IMR-90 (cell line): ENCODE measurements around the gene NHLRC3. TPM values are rescaled to one million over a fixed set of nuclear protein-coding genes. Genes with fewer than 3 reads are reported as not detected.

Source experiments
- ATAC-seq: fragments of 200-7000 bp; cut with Tn5 transposase; 2 replicates; pipeline ENCODE4 v1.9.1; 2020; ENCODE audit warnings: low read depth, mild to moderate bottlenecking, moderate library complexity
- BruUV-seq: library from RNA; stranded (reverse); fragments of 400-500 nt; replicated peaks from 2 replicates; lab custom pipeline; 2021; lab: Mats Ljungman, UMichigan
- CTCF ChIA-PET: fragments of 300-600 bp; formaldehyde crosslinking; extraction: SDS; loops from one replicate; lab custom pipeline; 2021; ENCODE audit warnings: antibody characterized with exemption; lab: Yijun Ruan, JAX
- POLR2A ChIA-PET: fragments of 300-600 bp; sonication (Branson Sonifier 250); formaldehyde crosslinking; loops from one replicate; lab custom pipeline; 2022; ENCODE audit warnings: antibody characterized with exemption; ENCODE audit not compliant: unreplicated experiment; lab: Charles Lee
- DNase-seq: peaks from one replicate; pipeline ENCODE4 v3.0.0; 2013
- H2AFZ ChIP-seq: replicated peaks from 2 replicates; pipeline ENCODE3; 2013; ENCODE audit warnings: low read length, mild to moderate bottlenecking; ENCODE audit not compliant: poor library complexity
- H2AK5ac ChIP-seq: 2 replicates; pipeline ENCODE4 v1.6.1; 2013; ENCODE audit warnings: low read depth, low read length, inconsistent platforms
- H2AK9ac ChIP-seq: replicated peaks from 2 replicates; pipeline ENCODE3; 2013; ENCODE audit warnings: mild to moderate bottlenecking, low read depth, low read length, moderate library complexity; ENCODE audit not compliant: poor library complexity
- H2BK120ac ChIP-seq: 2 replicates; pipeline ENCODE4 v1.6.1; 2013; ENCODE audit warnings: low read depth, low read length, inconsistent platforms
- H2BK15ac ChIP-seq: 3 replicates; pipeline ENCODE4 v1.6.1; 2013; ENCODE audit warnings: low read depth, low read length, inconsistent platforms
- H2BK20ac ChIP-seq: 2 replicates; pipeline ENCODE4 v1.6.1; 2013; ENCODE audit warnings: low read depth, mild to moderate bottlenecking, inconsistent platforms, low read length, moderate library complexity
- H2BK5ac ChIP-seq: 2 replicates; pipeline ENCODE4 v1.6.1; 2013; ENCODE audit warnings: mild to moderate bottlenecking, low read depth, low read length, inconsistent platforms; ENCODE audit not compliant: poor library complexity, severe bottlenecking
- H3K14ac ChIP-seq: replicated peaks from 2 replicates; pipeline ENCODE4 v1.6.1; 2013; ENCODE audit warnings: low read depth, low read length, inconsistent platforms
- H3K18ac ChIP-seq: 2 replicates; pipeline ENCODE4 v1.6.1; 2013; ENCODE audit warnings: low read depth, low read length, control low read depth
- H3K23ac ChIP-seq: 2 replicates; pipeline ENCODE4 v1.6.1; 2013; ENCODE audit warnings: low read depth, low read length, inconsistent platforms
- H3K27ac ChIP-seq: 2 replicates; pipeline ENCODE4 v1.5.1; 2013; ENCODE audit warnings: mild to moderate bottlenecking, control low read depth, low read length; ENCODE audit not compliant: insufficient read depth
- H3K27me3 ChIP-seq: 2 replicates; pipeline ENCODE4 v1.6.1; 2013; ENCODE audit warnings: low read length; ENCODE audit not compliant: control insufficient read depth, insufficient read depth
- H3K36me3 ChIP-seq: 2 replicates; pipeline ENCODE4 v1.6.1; 2013; ENCODE audit warnings: low read length, mixed read lengths; ENCODE audit not compliant: control insufficient read depth, insufficient read depth
- H3K4ac ChIP-seq: 2 replicates; pipeline ENCODE4 v1.6.1; 2013; ENCODE audit warnings: low read depth, low read length, inconsistent platforms
- H3K4me1 ChIP-seq: 2 replicates; pipeline ENCODE4 v1.6.1; 2013; ENCODE audit warnings: low read length, mixed read lengths; ENCODE audit not compliant: control insufficient read depth, insufficient read depth
- H3K4me2 ChIP-seq: 2 replicates; pipeline ENCODE4 v1.6.1; 2013; ENCODE audit warnings: low read depth, mild to moderate bottlenecking, control low read depth, low read length, moderate library complexity
- H3K4me3 ChIP-seq: 2 replicates; pipeline ENCODE4 v1.5.1; 2013; ENCODE audit warnings: low read depth, mild to moderate bottlenecking, control low read depth, low read length, moderate library complexity; ENCODE audit not compliant: insufficient read depth
- H3K56ac ChIP-seq: 2 replicates; pipeline ENCODE4 v1.6.1; 2013; ENCODE audit warnings: low read length, inconsistent platforms; ENCODE audit not compliant: insufficient read depth; ENCODE audit errors: extremely low read depth
- H3K79me1 ChIP-seq, 2 experiments: 2 replicates each; pipeline ENCODE4 v1.6.1; 2013; ENCODE audit warnings: low read length in 2 of 2, inconsistent platforms in 1 of 2, low read depth in 1 of 2
- H3K9ac ChIP-seq: 2 replicates; pipeline ENCODE4 v1.6.1; 2013; ENCODE audit warnings: low read depth, low read length, control low read depth
- H3K9me1 ChIP-seq: 2 replicates; pipeline ENCODE4 v1.6.1; 2013; ENCODE audit warnings: low read length, inconsistent platforms; ENCODE audit not compliant: insufficient read depth
- H3K9me3 ChIP-seq: 2 replicates; pipeline ENCODE4 v1.6.1; 2013; ENCODE audit warnings: low read length; ENCODE audit not compliant: control insufficient read depth, insufficient read depth
- H4K20me1 ChIP-seq: 2 replicates; pipeline ENCODE4 v1.6.1; 2013; ENCODE audit warnings: low read length, inconsistent platforms; ENCODE audit not compliant: insufficient read depth
- H4K5ac ChIP-seq: 2 replicates; pipeline ENCODE4 v1.6.1; 2013; ENCODE audit warnings: mild to moderate bottlenecking, low read depth, low read length, control low read depth
- H4K8ac ChIP-seq, 2 experiments: 2 replicates each; pipeline ENCODE4 v1.6.1; 2013; ENCODE audit warnings: low read depth in 2 of 2, low read length in 2 of 2, control low read depth in 1 of 2, inconsistent platforms in 1 of 2
- H4K91ac ChIP-seq: 2 replicates; pipeline ENCODE4 v1.6.1; 2013; ENCODE audit warnings: low read depth, low read length, inconsistent platforms; ENCODE audit not compliant: insufficient read depth
- BHLHE40 ChIP-seq: fragments of 150-350 bp; IDR thresholded peaks from 2 replicates; pipeline ENCODE4 v1.6.1; 2016; ENCODE audit warnings: mild to moderate bottlenecking, low read depth, low read length
- CEBPB ChIP-seq: IDR thresholded peaks from 2 replicates; pipeline ENCODE4 v1.6.1; 2012; ENCODE audit warnings: low read depth, low read length, improper control_type of control experiment
- CTCF ChIP-seq: conservative IDR thresholded peaks from 2 replicates; pipeline ENCODE4 v1.5.1; 2012; ENCODE audit warnings: mild to moderate bottlenecking, low read depth, low read length, improper control_type of control experiment
- ELK1 ChIP-seq: fragments of 150-350 bp; IDR thresholded peaks from 2 replicates; pipeline ENCODE4 v1.6.1; 2016; ENCODE audit warnings: low read depth, mild to moderate bottlenecking, low read length, moderate library complexity, borderline replicate concordance
- FOS ChIP-seq: fragments of 150-350 bp; IDR thresholded peaks from 2 replicates; pipeline ENCODE4 v1.6.1; 2016; ENCODE audit warnings: low read depth, low read length
- MAFK ChIP-seq: IDR thresholded peaks from 2 replicates; pipeline ENCODE4 v1.6.1; 2012; ENCODE audit warnings: low read depth, low read length, improper control_type of control experiment
- MAZ ChIP-seq: IDR thresholded peaks from 2 replicates; pipeline ENCODE4 v1.6.1; 2012; ENCODE audit warnings: low read depth, mild to moderate bottlenecking, low read length, improper control_type of control experiment, moderate library complexity, borderline replicate concordance
- POLR2A ChIP-seq: IDR thresholded peaks from 2 replicates; pipeline ENCODE4 v1.6.1; 2012; ENCODE audit warnings: mild to moderate bottlenecking, low read depth, low read length
- RAD21 ChIP-seq: IDR thresholded peaks from 2 replicates; pipeline ENCODE4 v1.6.1; 2012; ENCODE audit warnings: low read length, improper control_type of control experiment
- RCOR1 ChIP-seq: IDR thresholded peaks from 2 replicates; pipeline ENCODE4 v1.6.1; 2012; ENCODE audit warnings: mild to moderate bottlenecking, low read length, improper control_type of control experiment; ENCODE audit not compliant: insufficient replicate concordance
- RFX5 ChIP-seq: IDR thresholded peaks from 2 replicates; pipeline ENCODE4 v1.8.0; 2012; ENCODE audit warnings: low read depth, mild to moderate bottlenecking, low read length, moderate library complexity
- SMC3 ChIP-seq: fragments of 150-350 bp; IDR thresholded peaks from 2 replicates; pipeline ENCODE4 v1.6.1; 2016; ENCODE audit warnings: low read depth, mild to moderate bottlenecking, antibody characterized with exemption, low read length, moderate library complexity
- USF2 ChIP-seq: fragments of 150-350 bp; IDR thresholded peaks from 2 replicates; pipeline ENCODE4 v1.6.1; 2017; ENCODE audit warnings: mild to moderate bottlenecking, antibody characterized with exemption, low read length, low read depth
- WGBS, 2 experiments: methylation state at CpG; one replicate each; pipeline versions ENCODE4 v1.1.5 to v1.1.7; 2013; ENCODE audit warnings: missing lambda C conversion rate in 2 of 2; ENCODE audit not compliant: insufficient read length in 1 of 2; ENCODE audit errors: extremely low coverage in 2 of 2; 5-methylcytosine and 5-hydroxymethylcytosine counted together
- dilution Hi-C: fragments of 300-500 bp; cut with HindIII; formaldehyde crosslinking; loops from one replicate; pipeline ENCODE4 v1.14.3; 2018; ENCODE audit warnings: low sequenced_read_pairs; ENCODE audit not compliant: unreplicated experiment
- in situ Hi-C: fragments of 300-500 bp; cut with MboI; formaldehyde crosslinking; loops from 3 replicates; pipeline ENCODE4 v1.14.3; 2019; ENCODE audit warnings: low sequenced_read_pairs, inconsistent platforms, mixed read lengths
- intact Hi-C: fragments of 100-400 bp; cut with micrococcal nuclease; formaldehyde crosslinking; loops from 2 replicates; pipeline ENCODE4 v1.10.0; 2022
- polyA plus RNA-seq, 3 experiments: library from polyadenylated mRNA; depleted of rRNA; stranded (reverse); fragments of >200 nt; gene quantifications; 2 replicates each; pipeline ENCODE4 v1.2.3, GENCODE V29; 2012; ENCODE audit warnings: low replicate concordance in 1 of 3
- total RNA-seq: library from RNA; depleted of rRNA; stranded (reverse); fragments of >200 nt; gene quantifications from 2 replicates; pipeline ENCODE4 v1.2.3, GENCODE V29; 2012

Gene NHLRC3
- total and polyA plus RNA-seq, 2 of the 4 experiments (the other 2 are of a cell fraction): 3.0 to 4.2 TPM

GRCh38 chr13:39038569-39039030 lies 344 bp downstream of the NHLRC3 start (continued):
- TF ChIP-seq MAZ: no peak

- 100% methylated on average over 1 of the region's 7 CpGs; no CpG with 5 or more reads in 1 of the 2 experiments for WGBS, 2 experiments
- Histone ChIP-seq H3K9me3 (no peaks in the 10 kb centered on the region), H3K36me3 (no peaks in the 10 kb centered on the region), H4K8ac (peak overlapping the region; percentile 52 to 89), H3K4me3 (peak overlapping the region; percentile 85), H2BK15ac (no peak overlapping the region), H4K5ac (no peak overlapping the region), H3K9ac (peak overlapping the region; percentile 71; the same call in 1 of the 2 replicates), H4K91ac (no peak overlapping the region), H3K14ac (no peak overlapping the region), H3K79me1 (peaks cover 13 to 27% of the 10 kb centered on the region in 2 experiments), H3K23ac (0 out of 2 replicates have a peak overlapping the region, but pooled peaks have one; percentile 20), H2AK5ac (no peak overlapping the region), H2AFZ (peak overlapping the region; percentile 98), H2BK20ac (no peak overlapping the region), H3K4me2 (peak overlapping the region; percentile 95), H3K27me3 (no peaks in the 10 kb centered on the region), H2BK5ac (no peak overlapping the region), H2AK9ac (no peak overlapping the region), H3K56ac (peak overlapping the region; percentile 55; the same call in 1 of the 2 replicates), H4K20me1 (peaks cover 4% of the 10 kb centered on the region; the same call in 1 of the 2 replicates), H2BK120ac (no peak overlapping the region), H3K4me1 (peaks cover 2% of the 10 kb centered on the region; the same call in 1 of the 2 replicates), H3K18ac (no peak overlapping the region), H3K27ac (no peak overlapping the region; the same call in 1 of the 2 replicates), H3K9me1 (no peaks in the 10 kb centered on the region; the same call in 1 of the 2 replicates), H3K4ac (no peak overlapping the region)
- in situ Hi-C loops: no loop called here
- no peak for ATAC-seq
- POLR2A ChIA-PET: no interaction called here
- dilution Hi-C loops: no loop called here
- no TSS peak for BruUV-seq
- CTCF ChIA-PET: no interaction called here
- intact Hi-C loops: loop anchor here (5.0 to 10.0 kb wide), 3 partner anchors 376 to 643 kb away; partner anchors contain the start of gene LHFPL6
- DNase-seq: no peak
- no peak for TF ChIP-seq MAZ
- TF ChIP-seq CTCF: no peak
- no peak for TF ChIP-seq USF2
- TF ChIP-seq POLR2A: no peak
- TF ChIP-seq FOS: no peak
- TF ChIP-seq ELK1: no peak
- TF ChIP-seq RFX5: no peak
- no peak for TF ChIP-seq BHLHE40
- TF ChIP-seq CEBPB: no peak
- TF ChIP-seq MAFK: no peak
- TF ChIP-seq RAD21: no peak
- TF ChIP-seq SMC3: no peak
- no peak for TF ChIP-seq RCOR1
Observed at GRCh38 chr13:39039041-39039440, 785 bp downstream of the NHLRC3 start.
